Esophagus squamous epithelium (tissue), 4 donors: ENCODE measurements around the gene SHCBP1L.

ENCODE experiments used
- CTCF ChIP-seq, 6 experiments: fragments of 450-650 bp in 4 of 6; fragments of 200-600 bp in 2 of 6; sonication (generic) in 2 of 6; IDR thresholded peaks; one replicate each; pipeline ENCODE4 v1.5.1; 2016 to 2019; ENCODE audit warnings: antibody characterized with exemption in 6 of 6, mild to moderate bottlenecking in 4 of 6, moderate library complexity in 4 of 6
- POLR2A ChIP-seq, 4 donors: fragments of 450-650 bp; IDR thresholded peaks; one replicate each; pipeline ENCODE4 v1.6.1; 2017; ENCODE audit warnings: antibody characterized with exemption in 4 of 4, mild to moderate bottlenecking in 4 of 4, moderate library complexity in 3 of 4

GRCh38 chr1:182875889-182876288 lies 77.1 kb downstream of the SHCBP1L start:
- no peak for TF ChIP-seq POLR2A (IDR thresholded peaks at IDR 0.05)
- no peak for TF ChIP-seq CTCF (IDR thresholded peaks at IDR 0.05)
